Spleen (tissue), 7 donors: ENCODE results near the gene MCOLN1.

Experiments used
- CTCF ChIP-seq, 11 experiments: fragments of 200-600 bp in 7 of 11; fragments of 450-650 bp in 4 of 11; sonication (generic) in 4 of 11; IDR thresholded peaks in 8 of 11; conservative IDR thresholded peaks in 3 of 11; 1 replicate in 7 of 11; 2 replicates in 4 of 11; pipeline versions ENCODE4 v1.4.0 to v1.8.0; 2016 to 2021; ENCODE audit warnings: antibody characterized with exemption in 11 of 11, inconsistent platforms in 4 of 11, mild to moderate bottlenecking in 1 of 11
- POLR2A ChIP-seq, 3 donors: fragments of 450-650 bp; IDR thresholded peaks; one replicate each; pipeline ENCODE4 v1.5.1; 2017; ENCODE audit warnings: antibody characterized with exemption in 3 of 3, mild to moderate bottlenecking in 1 of 3
- POLR2AphosphoS5 ChIP-seq, 3 donors: sonication (generic); formaldehyde crosslinking; IDR thresholded peaks; one replicate each; pipeline ENCODE4 v1.5.1; 2017; ENCODE audit warnings: antibody characterized with exemption in 3 of 3
- donor health status: DM: no; HTN: no; CAD: no; lungs with moderate emphysema.
- donor health status: DM: no; HTN: no; CAD: no.
- donor health status: DM: no; HTN: no; CAD: no.

GRCh38 chr19:7509625-7510024, 12.8 kb upstream of the MCOLN1 start:
- TF ChIP-seq CTCF (IDR thresholded peaks at IDR 0.05 in 8 of 11, conservative IDR thresholded peaks at IDR 0.05 in 3 of 11) (no peak), POLR2AphosphoS5 (IDR thresholded peaks at IDR 0.05) (no peak), POLR2A (IDR thresholded peaks at IDR 0.05) (no peak)
